ENCODE measurements around the gene HAAO. TPM values are rescaled to one million over a fixed set of nuclear protein-coding genes. Genes with fewer than 3 reads are reported as not detected.

The HAAO gene
- total RNA-seq, 1 experiment from 2014 or later, result 6.6 TPM

- Histone ChIP-seq H2BK15ac (ENCODE audit: low read depth, low read length) (no peak overlapping the region), H3K18ac (ENCODE audit: insufficient read length, low read depth, low read length) (no peak overlapping the region), H2BK120ac (ENCODE audit: low read depth, low read length, poor library complexity, severe bottlenecking) (no peak overlapping the region), H3K79me2 (ENCODE audit: insufficient read depth, low read length) (no peaks in the 10 kb centered on the region), H3K9ac (ENCODE audit: extremely low read depth, insufficient read length, low read length) (no peak overlapping the region), H3K23ac (ENCODE audit: insufficient read length, low read depth, low read length) (no peak overlapping the region), H3K56ac (ENCODE audit: insufficient read length, low read depth, low read length) (no peak overlapping the region), H2BK5ac (ENCODE audit: insufficient read length, low read length) (no peak overlapping the region), H2BK20ac (ENCODE audit: low read depth, low read length, poor library complexity, severe bottlenecking) (no peak overlapping the region), H3K79me1 (ENCODE audit: insufficient read depth, low read depth, low read length, poor library complexity, severe bottlenecking) (no peaks in the 10 kb centered on the region), H4K5ac (ENCODE audit: insufficient read length, low read depth, low read length) (no peak overlapping the region), H4K91ac (ENCODE audit: insufficient read length, low read depth, low read length) (no peak overlapping the region), H3K27me3 (ENCODE audit: insufficient read depth, low read length) (no peaks in the 10 kb centered on the region), H4K20me1 (ENCODE audit: control insufficient read depth, insufficient read depth, insufficient read length) (no peaks in the 10 kb centered on the region), H3K4ac (ENCODE audit: low read depth, low read length) (no peak overlapping the region), H3T11ph (ENCODE audit: low read length) (no peak overlapping the region), H3K14ac (ENCODE audit: insufficient read depth, low read length) (no peak overlapping the region), H4K8ac (replicated peaks; ENCODE audit: insufficient read length, low read depth, low read length) (no peak overlapping the region), H3K27ac (ENCODE audit: insufficient read length, low read depth, low read length) (no peak overlapping the region), H2AK5ac (ENCODE audit: insufficient read length, low read length) (no peak overlapping the region), H2AFZ (ENCODE audit: low read length) (no peak overlapping the region), H3K23me2 (ENCODE audit: insufficient read length, low read depth, low read length, poor library complexity, severe bottlenecking) (no peaks in the 10 kb centered on the region), H3K4me1 (ENCODE audit: insufficient read depth, low read length) (no peaks in the 10 kb centered on the region), H2BK12ac (ENCODE audit: insufficient read length, low read depth, low read length) (no peak overlapping the region), H3K4me2 (ENCODE audit: insufficient read depth, insufficient read length, low read length) (no peak overlapping the region), H3K9me3 (ENCODE audit: control insufficient read depth, low read depth, low read length) (no peaks in the 10 kb centered on the region)
- DNase-seq, result no peak
- H3K9me3 Mint-ChIP-seq, result no peaks in the 10 kb centered on the region; a peak in 1 of 5 replicates
- TF ChIP-seq, protein P1, sequence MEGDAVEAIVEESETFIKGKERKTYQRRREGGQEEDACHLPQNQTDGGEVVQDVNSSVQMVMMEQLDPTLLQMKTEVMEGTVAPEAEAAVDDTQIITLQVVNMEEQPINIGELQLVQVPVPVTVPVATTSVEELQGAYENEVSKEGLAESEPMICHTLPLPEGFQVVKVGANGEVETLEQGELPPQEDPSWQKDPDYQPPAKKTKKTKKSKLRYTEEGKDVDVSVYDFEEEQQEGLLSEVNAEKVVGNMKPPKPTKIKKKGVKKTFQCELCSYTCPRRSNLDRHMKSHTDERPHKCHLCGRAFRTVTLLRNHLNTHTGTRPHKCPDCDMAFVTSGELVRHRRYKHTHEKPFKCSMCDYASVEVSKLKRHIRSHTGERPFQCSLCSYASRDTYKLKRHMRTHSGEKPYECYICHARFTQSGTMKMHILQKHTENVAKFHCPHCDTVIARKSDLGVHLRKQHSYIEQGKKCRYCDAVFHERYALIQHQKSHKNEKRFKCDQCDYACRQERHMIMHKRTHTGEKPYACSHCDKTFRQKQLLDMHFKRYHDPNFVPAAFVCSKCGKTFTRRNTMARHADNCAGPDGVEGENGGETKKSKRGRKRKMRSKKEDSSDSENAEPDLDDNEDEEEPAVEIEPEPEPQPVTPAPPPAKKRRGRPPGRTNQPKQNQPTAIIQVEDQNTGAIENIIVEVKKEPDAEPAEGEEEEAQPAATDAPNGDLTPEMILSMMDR (conservative IDR thresholded peaks at IDR 0.05), result no peak
- WGBS (ENCODE audit: extremely low coverage, insufficient read length, low lambda C conversion rate), result no CpG with 5 or more reads among the region's 7 CpGs
- H3K36me3 Mint-ChIP-seq (ENCODE audit: insufficient read depth in 1 of 3, low read depth in 3 of 3), result no peaks in the 10 kb centered on the region
- peaks cover 4 to 6% of the 10 kb centered on the region in 2 experiments for H3K4me1 Mint-ChIP-seq
- H3K27ac Mint-ChIP-seq, result no peak overlapping the region
- no peaks in the 10 kb centered on the region; the same call in 1 of the 2 replicates for H3K27me3 Mint-ChIP-seq (ENCODE audit: low read depth)
- H3K4me3 Mint-ChIP-seq, result no peak overlapping the region
Observed at GRCh38 chr2:42834161-42834560, 41.8 kb upstream of the HAAO start.

Measured in H9 (cell line).